Measurements from ENCODE around the gene ICAM3. TPM values are rescaled to one million over a fixed set of nuclear protein-coding genes. Genes with fewer than 3 reads are reported as not detected.

ICAM3 gene
- total RNA-seq, 2 experiments from 2014 or later, result 76.3 to 79.6 TPM

Other genes starting within 250 kb of the ICAM3 start
- 1 to 10 TPM; 8.5 to 9.8 TPM for gene ANGPTL6, start 236.9 kb downstream of the ICAM3 start, total RNA-seq
- gene PPAN, start 233.3 kb downstream of the ICAM3 start, total RNA-seq, result 100 to 1,000 TPM; 214 to 227 TPM
- 10 to 100 TPM; 57.8 to 64.0 TPM for gene P2RY11, start 227.9 kb downstream of the ICAM3 start, total RNA-seq
- gene EIF3G, start 219.7 kb downstream of the ICAM3 start, total RNA-seq, result 100 to 1,000 TPM; 287 to 293 TPM
- 100 to 1,000 TPM; 337 to 352 TPM for gene DNMT1, start 144.7 kb downstream of the ICAM3 start, total RNA-seq
- 1 to 10 TPM; 7.7 to 7.9 TPM for gene S1PR2, start 108.3 kb downstream of the ICAM3 start, total RNA-seq
- 100 to 1,000 TPM; 179 to 182 TPM for gene MRPL4, start 87.4 kb downstream of the ICAM3 start, total RNA-seq
- gene ICAM1, start 68.5 kb downstream of the ICAM3 start, total RNA-seq, result 10 to 100 TPM; 33.2 to 33.6 TPM
- gene ICAM4, start 52.7 kb downstream of the ICAM3 start, total RNA-seq, result under 1 TPM; 0.25 to 0.38 TPM
- gene ICAM5, start 49.7 kb downstream of the ICAM3 start, total RNA-seq, result 1 to 10 TPM in 1 of 2 experiments, under 1 TPM in 1; 0.95 to 1.0 TPM
- 1 to 10 TPM; 3.4 to 4.0 TPM for gene ZGLP1, start 29.8 kb downstream of the ICAM3 start, total RNA-seq
- 10 to 100 TPM; 18.3 to 19.6 TPM for gene FDX2, start 23.6 kb downstream of the ICAM3 start, total RNA-seq
- 100 to 1,000 TPM; 103 to 107 TPM for gene RAVER1, start 6.1 kb downstream of the ICAM3 start, total RNA-seq
- gene TYK2, start 40.9 kb upstream of the ICAM3 start, total RNA-seq, result 100 to 1,000 TPM; 153 to 155 TPM
- 100 to 1,000 TPM; 242 to 252 TPM for gene CDC37, start 63.9 kb upstream of the ICAM3 start, total RNA-seq
- 10 to 100 TPM; 10.6 to 11.4 TPM for gene PDE4A, start 80.9 kb upstream of the ICAM3 start, total RNA-seq
- 10 to 100 TPM; 69.3 to 72.2 TPM for gene KEAP1, start 163.7 kb upstream of the ICAM3 start, total RNA-seq
- not detected for gene S1PR5, start 177.8 kb upstream of the ICAM3 start, total RNA-seq
- gene ATG4D, start 204.3 kb upstream of the ICAM3 start, total RNA-seq, result 10 to 100 TPM; 25.1 to 26.4 TPM
- gene KRI1, start 226.4 kb upstream of the ICAM3 start, total RNA-seq, result 10 to 100 TPM; 66.3 to 69.2 TPM
- gene CDKN2D, start 229.4 kb upstream of the ICAM3 start, total RNA-seq, result 10 to 100 TPM; 55.8 to 62.3 TPM
- not detected for gene AP1M2, start 247.7 kb upstream of the ICAM3 start, total RNA-seq